Choroid plexus epithelial cell (primary cell): ENCODE measurements around the gene PCSK2.

Experiments
- DNase-seq: peaks from one replicate; pipeline ENCODE4 v3.0.0-alpha.2; 2010; ENCODE audit warnings: low read depth
- H3K4me3 ChIP-seq: 2 replicates; pipeline ENCODE4 v1.5.1; 2011; ENCODE audit warnings: low read depth, mild to moderate bottlenecking, control low read depth, low read length, moderate library complexity
- TF ChIP-seq, protein P1 (sequence below): conservative IDR thresholded peaks from 2 replicates; pipeline ENCODE4 v1.5.1; 2011; ENCODE audit warnings: low read depth, mild to moderate bottlenecking, control low read depth, inconsistent platforms, low read length, moderate library complexity

Gene PCSK2

DNA sequence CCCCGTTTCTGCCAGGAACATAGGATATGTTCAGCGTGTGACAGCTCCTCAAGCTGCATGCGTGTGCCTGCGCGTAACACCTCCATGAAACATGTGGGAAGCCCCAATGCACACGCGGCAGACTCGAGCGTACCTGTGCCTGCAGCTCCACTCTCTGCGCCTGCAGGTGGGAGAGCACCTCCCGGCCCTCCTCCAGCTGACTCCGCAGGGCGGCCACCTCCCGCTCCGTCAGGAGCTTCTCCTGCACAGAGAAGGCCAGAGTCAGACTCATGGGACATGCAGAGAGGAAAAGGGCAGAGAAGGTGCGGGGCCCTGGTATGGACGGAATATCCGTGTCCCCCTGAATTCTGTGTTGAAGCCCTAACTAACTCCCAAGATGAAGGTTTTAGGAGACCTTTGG is 281.9 kb downstream of the PCSK2 start:
- TF ChIP-seq, protein P1, sequence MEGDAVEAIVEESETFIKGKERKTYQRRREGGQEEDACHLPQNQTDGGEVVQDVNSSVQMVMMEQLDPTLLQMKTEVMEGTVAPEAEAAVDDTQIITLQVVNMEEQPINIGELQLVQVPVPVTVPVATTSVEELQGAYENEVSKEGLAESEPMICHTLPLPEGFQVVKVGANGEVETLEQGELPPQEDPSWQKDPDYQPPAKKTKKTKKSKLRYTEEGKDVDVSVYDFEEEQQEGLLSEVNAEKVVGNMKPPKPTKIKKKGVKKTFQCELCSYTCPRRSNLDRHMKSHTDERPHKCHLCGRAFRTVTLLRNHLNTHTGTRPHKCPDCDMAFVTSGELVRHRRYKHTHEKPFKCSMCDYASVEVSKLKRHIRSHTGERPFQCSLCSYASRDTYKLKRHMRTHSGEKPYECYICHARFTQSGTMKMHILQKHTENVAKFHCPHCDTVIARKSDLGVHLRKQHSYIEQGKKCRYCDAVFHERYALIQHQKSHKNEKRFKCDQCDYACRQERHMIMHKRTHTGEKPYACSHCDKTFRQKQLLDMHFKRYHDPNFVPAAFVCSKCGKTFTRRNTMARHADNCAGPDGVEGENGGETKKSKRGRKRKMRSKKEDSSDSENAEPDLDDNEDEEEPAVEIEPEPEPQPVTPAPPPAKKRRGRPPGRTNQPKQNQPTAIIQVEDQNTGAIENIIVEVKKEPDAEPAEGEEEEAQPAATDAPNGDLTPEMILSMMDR = no peak
- H3K4me3 ChIP-seq = no peak overlapping the region
- no peak for DNase-seq

DNA sequence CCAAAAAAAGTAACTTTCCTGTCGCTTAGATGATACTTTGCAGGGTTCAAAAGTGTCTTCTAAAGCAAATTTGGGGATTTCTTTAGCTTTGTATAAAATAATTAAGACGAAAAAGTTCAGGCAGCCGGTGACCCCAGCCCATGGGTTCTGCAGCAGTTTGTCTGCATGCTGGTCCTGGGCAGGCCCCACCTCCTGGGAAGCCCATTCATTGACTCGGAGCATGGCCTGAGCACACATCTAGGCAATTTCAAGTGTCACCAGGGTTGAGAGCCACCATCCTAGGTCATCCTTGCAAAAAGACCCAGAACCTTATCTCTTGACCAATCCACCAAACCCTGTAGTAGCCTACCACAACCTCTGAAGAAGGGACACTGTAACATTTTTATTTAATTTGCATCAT is 283.7 kb downstream of the PCSK2 start:
- no peak for DNase-seq
- no peak overlapping the region for H3K4me3 ChIP-seq
- TF ChIP-seq, protein P1 = no peak

DNA sequence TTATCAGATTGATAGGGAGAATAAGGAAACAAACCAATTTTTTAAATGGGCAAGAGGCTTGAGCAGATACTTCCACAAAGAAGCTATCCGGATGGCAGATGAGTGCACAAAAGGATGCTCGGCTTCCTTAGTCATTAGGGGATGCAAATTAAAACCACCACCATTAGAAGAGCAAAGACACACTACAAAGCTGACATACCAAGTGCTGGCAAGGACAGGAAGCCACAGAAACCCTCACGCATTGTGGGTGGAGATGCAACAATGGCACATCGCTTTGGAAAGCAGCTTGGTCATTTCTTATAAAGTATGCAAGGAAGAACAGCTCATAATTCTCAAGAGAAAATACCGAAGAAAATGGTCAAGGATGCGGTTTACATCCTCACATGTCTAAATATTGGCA is 284.6 kb downstream of the PCSK2 start:
- no peak overlapping the region for H3K4me3 ChIP-seq
- TF ChIP-seq, protein P1 = no peak
- DNase-seq = no peak

DNA sequence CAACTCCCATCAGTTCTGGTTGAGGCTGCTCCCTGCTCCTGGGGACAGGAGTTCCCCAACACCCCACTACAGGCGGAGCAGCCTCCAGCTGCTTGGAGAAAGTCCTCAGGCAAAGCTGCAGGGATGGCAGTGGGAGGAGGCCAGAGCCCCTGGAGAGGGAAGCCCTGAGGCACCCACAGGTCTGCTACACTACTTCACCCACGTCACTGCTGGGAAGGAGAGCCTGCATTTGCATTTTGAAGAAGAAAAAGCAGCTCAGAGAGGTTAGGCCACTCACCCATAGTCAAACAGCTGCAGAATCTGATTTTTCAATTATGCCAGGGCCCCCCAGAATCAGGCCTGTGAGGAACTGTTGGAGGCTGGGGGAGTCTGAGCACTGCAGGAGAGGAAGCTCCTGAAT is 287.1 kb downstream of the PCSK2 start:
- no peak for DNase-seq
- no peak overlapping the region for H3K4me3 ChIP-seq
- TF ChIP-seq, protein P1 = no peak

DNA sequence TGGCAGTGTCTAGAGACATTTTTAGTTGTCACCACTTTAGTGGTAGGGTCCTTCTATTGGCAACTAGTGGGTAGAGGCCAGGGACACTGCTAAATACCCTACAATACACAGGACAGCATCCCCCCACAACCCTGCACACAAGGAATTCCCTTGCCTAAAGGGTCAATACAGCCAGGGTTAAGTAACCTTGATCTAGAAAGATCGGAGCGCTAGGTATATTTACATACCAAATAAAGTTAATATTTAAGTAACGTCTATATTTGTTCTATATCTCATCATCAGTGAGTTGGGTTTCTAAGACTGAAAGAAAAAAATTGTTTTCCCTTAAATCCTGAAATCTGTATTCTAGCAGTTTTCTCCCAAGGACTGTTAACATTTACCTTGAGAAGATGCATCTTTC is 288.2 kb downstream of the PCSK2 start:
- TF ChIP-seq, protein P1 = no peak
- H3K4me3 ChIP-seq = no peak overlapping the region

DNA sequence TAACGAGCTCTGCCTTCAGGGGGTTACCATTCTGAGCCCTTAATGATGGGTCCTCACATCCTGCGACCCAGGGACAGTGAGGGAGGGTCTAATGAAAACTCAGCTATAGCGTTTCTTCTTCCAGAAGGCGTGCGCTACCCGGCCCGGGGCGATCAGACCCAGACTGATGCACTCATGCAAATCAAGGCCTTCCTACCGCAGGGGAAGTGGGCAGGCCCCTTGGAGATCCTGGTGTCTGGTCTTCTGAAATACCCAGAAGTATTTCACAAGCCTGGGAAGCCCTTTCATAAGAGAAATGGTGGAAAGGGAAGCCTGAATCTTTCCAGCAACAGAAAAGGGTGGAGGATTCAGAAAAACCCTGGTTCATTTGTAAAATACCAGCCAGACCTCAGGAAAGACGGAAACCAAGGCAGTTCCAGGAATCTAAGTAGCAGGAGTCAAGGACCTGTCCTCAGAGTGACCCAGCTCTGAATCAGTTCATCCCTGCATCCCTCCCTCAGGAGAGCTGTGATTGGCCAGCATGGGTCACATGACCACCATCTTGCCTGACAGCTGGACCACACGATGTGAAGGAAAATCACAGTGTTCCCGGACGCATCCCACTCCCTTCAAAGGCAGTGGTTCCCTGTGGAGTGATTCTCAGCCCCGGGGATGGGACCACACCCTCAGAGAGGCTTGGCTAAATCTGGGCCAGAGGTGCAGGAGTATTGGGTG is 291.7 kb downstream of the PCSK2 start:
- TF ChIP-seq, protein P1 = no peak

More for the DNA sequence above, 288.2 kb downstream of the PCSK2 start:
- no peak for DNase-seq

DNA sequence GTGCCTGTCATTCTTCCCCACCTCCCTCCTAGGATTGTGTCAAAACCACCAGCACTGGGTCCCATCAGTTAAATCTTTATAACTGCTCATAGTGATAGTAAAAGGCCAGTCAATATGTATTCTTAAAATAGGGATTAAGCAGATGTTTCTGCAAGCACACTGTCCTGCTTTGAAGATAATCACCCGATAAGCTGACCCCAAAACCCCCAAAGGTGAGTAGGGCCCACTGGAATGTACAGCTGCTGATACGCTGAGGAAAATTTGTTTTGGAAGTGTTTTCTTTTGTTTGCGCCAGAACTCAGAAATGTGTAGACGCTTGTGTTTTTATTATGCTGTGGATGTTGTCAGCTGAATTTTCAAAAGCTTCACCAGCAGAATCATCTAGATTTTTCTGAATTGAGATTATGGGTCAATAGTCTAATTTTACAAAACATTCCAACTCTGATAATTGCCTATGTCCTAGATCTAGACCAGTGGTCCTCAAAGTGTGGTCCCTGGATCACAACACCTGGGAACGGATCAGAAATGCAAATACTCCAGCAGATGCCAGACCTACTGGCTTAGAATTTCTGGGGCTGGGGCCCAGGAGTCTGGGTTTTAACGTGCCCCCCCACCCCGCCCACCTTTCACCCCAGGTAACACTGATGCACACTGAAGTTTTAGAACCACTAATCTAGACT is 292.9 kb downstream of the PCSK2 start:
- no peak overlapping the region for H3K4me3 ChIP-seq
- TF ChIP-seq, protein P1 = no peak
- no peak for DNase-seq

More for the DNA sequence above, 291.7 kb downstream of the PCSK2 start:
- no peak overlapping the region for H3K4me3 ChIP-seq
- no peak for DNase-seq
